Posterior cingulate gyrus (tissue), 11 donors: ENCODE measurements around the gene PALD1.
A peak's percentile ranks its signal among the peaks of the same experiment; 100 is the strongest.

Source experiments
- DNase-seq, 10 donors: peaks; one replicate each; pipeline versions ENCODE4 v3.0.0 to v3.0.0-alpha.2; 2020 to 2021; ENCODE audit warnings: mixed read lengths in 3 of 10
- intact Hi-C: fragments of 100-400 bp; cut with DNase I; formaldehyde crosslinking; loops from one replicate; pipeline ENCODE4 v1.15.1; 2023

PALD1 gene

GRCh38 chr10:70456164-70456563 lies 22.4 kb upstream of the PALD1 start:
- DNase-seq, result no peak
- intact Hi-C loops, result no loop called here

- no peak for DNase-seq
- intact Hi-C loops, result no loop called here
These were observed 20.7 kb upstream of the PALD1 start for GRCh38 chr10:70457759-70458305.

- intact Hi-C loops, result no loop called here
- DNase-seq, result peak in 9 of 10 donors; percentile 18 to 94 (median 53)
These were observed 20.1 kb upstream of the PALD1 start for GRCh38 chr10:70458329-70459060.

GRCh38 chr10:70459061-70459773 lies 19.4 kb upstream of the PALD1 start:
- intact Hi-C loops, result no loop called here
- no peak for DNase-seq

GRCh38 chr10:70459774-70460490 lies 18.6 kb upstream of the PALD1 start:
- intact Hi-C loops, result loop anchor here (5.0 kb wide), 3 partner anchors 92 to 422 kb away; no protein-coding TSS in a partner anchor
- peak in 1 of 10 donors; percentile 63 for DNase-seq

GRCh38 chr10:70461397-70462348 lies 16.9 kb upstream of the PALD1 start:
- peak in 8 of 10 donors; percentile 22 to 92 (median 58) for DNase-seq

GRCh38 chr10:70462349-70462984 lies 16.1 kb upstream of the PALD1 start:
- intact Hi-C loops, result loop anchor here (5.0 kb wide), 3 partner anchors 90 to 420 kb away; no protein-coding TSS in a partner anchor
- peak; percentile 49 to 94 (median 74) for DNase-seq

More at GRCh38 chr10:70461397-70462348, 16.9 kb upstream of the PALD1 start:
- intact Hi-C loops, result loop anchor here (5.0 kb wide), 3 partner anchors 91 to 421 kb away; no protein-coding TSS in a partner anchor

GRCh38 chr10:70465278-70465677 lies 13.3 kb upstream of the PALD1 start:
- DNase-seq, result peak in 1 of 10 donors; percentile 31
- intact Hi-C loops, result no loop called here

GRCh38 chr10:70465832-70466231 lies 12.7 kb upstream of the PALD1 start:
- intact Hi-C loops, result no loop called here
- DNase-seq, result peak in 1 of 10 donors; percentile 83

- intact Hi-C loops, result no loop called here
- no peak for DNase-seq
These were observed 11.6 kb upstream of the PALD1 start for GRCh38 chr10:70466951-70467350.

- intact Hi-C loops, result no loop called here
- peak in 1 of 10 donors; percentile 37 for DNase-seq
These were observed 5.6 kb upstream of the PALD1 start for GRCh38 chr10:70472799-70473454.

- intact Hi-C loops, result loop anchor here (5.0 kb wide), 1 partner anchor 38 kb away; no protein-coding TSS in a partner anchor
- peak in 1 of 10 donors; percentile 15 for DNase-seq
These were observed 3.8 kb upstream of the PALD1 start for GRCh38 chr10:70474780-70475179.

GRCh38 chr10:70475661-70476060 lies 2.9 kb upstream of the PALD1 start:
- intact Hi-C loops, result loop anchor here (5.0 kb wide), 1 partner anchor 37 kb away; no protein-coding TSS in a partner anchor
- peak in 2 of 10 donors; percentile 17 to 23 for DNase-seq

- peak in 2 of 10 donors; percentile 60 to 72 for DNase-seq
These were observed 2.1 kb upstream of the PALD1 start for GRCh38 chr10:70476249-70477035.

GRCh38 chr10:70477661-70478162 lies 855 bp upstream of the PALD1 start:
- DNase-seq, result peak in 2 of 10 donors; percentile 75 to 87
- intact Hi-C loops, result loop anchor here (5.0 kb wide), 1 partner anchor 35 kb away; no protein-coding TSS in a partner anchor

More at GRCh38 chr10:70476249-70477035, 2.1 kb upstream of the PALD1 start:
- intact Hi-C loops, result loop anchor here (5.0 kb wide), 1 partner anchor 36 kb away; no protein-coding TSS in a partner anchor

GRCh38 chr10:70479165-70479581 lies 606 bp downstream of the PALD1 start:
- intact Hi-C loops, result loop anchor here (5.0 kb wide), 1 partner anchor 33 kb away; no protein-coding TSS in a partner anchor
- DNase-seq, result no peak
